Measurements from ENCODE around the gene ZC3H12C. TPM values are rescaled to one million over a fixed set of nuclear protein-coding genes. Genes with fewer than 3 reads are reported as not detected.
"Not testable (repeated sequence)": the region's sequence is repeated elsewhere in the genome, so short reads cannot be mapped to it uniquely, and the experiment has no call there.

Gene ZC3H12C
- total RNA-seq = under 1 TPM; 0.02 to 0.54 TPM

DNA sequence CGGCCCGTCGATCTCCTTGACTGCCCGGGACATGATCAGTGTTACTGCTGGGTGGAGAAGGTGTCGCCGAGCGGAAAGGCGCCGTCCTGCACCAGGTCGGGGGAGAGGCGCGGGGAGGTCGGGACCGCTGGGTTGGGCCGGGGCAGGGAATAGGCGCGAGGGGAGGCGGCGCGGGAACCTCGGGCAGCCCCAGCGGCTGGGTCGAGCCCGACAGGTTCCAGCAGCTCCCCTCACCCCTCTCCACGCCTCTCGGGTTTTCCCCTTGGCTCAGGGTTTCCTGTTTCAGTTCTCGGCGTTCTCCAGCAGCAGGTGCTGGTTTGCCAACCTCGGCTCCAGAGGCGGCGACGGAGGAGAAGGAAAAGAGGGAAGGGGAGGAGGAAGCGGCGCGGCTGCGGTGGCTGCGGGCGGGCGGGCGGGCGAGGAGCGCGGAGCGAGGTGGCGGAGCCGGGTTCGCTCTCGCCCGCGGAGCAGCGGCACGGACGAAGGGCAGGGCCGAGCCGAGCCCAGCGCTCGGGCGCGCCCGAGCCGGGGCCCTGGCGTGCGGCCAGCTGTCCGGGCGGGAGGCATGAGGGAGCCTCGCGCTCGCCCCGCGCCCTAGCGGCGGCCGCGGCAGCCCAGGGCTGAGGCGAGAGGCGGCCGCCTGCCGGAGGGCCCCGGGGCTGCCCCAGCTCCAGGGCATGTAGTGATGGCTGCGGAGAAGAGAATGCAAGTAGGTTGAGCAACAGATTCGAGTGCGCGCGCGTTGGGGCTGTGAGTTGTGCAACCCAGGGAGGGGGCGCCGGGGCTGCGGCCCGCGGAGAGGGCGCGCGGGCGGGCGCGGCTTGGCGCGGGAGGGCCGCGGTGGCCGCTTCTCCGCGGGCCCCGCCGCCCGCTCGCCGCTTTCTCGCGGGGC lies at the start of gene ZC3H12C:
TSS of gene ZC3H12C (plus strand) at position 878 of the 892 bp plus-strand sequence. CDS start 20 bp downstream, outside the sequence.
- Mint-ChIP-seq H3K27ac (no peak within 1 kb of the TSS), H3K36me3 (peaks cover 0 to 10% of the 10 kb centered on the region in 2 donors), H3K9me3 (no peaks in the 10 kb centered on the region)
- peak in 1 of 2 donors; percentile 51 for DNase-seq (ENCODE audit: low spot score in 2 of 2)
- ATAC-seq = peak; percentile 83 to 88

DNA sequence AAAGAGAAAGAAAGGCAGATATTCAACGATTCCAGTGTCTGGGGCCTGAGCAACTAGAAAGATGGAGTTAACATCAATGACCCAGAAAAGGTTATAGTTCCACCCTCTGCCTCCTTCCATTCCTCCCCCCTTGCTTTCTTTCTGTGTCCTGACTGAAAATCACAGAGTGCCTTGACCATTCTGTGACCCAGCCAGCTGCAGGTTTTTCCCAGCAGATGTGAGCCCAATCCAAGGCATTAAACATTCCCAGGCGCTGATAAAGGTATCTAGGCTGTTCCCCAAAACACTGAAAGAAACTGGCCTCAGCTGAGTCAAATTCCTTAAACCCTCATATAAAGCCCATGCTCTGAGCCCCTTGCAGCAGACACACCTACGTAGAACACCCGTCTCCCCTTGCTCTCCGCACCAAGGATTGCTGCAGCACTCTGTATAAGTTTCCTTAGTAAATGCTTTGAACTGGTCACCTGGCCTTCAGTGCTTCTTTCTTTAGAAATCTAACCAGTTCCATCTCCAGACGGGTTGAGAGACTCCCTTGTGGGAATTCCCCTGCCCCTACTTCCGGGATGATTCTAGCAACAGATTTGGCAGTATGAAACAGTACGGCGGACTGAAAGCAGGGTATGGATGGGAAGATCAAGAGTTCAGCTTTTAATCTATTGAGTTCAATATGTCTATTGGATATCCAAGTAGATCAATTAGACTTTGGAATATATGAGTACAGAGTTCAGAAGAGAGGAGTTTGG lies 48.8 kb upstream of the ZC3H12C start:
- Mint-ChIP-seq H3K27ac (no peak overlapping the region), H3K36me3 (no peaks in the 10 kb centered on the region), H3K9me3 (peaks cover 0 to 3% of the 10 kb centered on the region in 2 donors)
- ATAC-seq (no peak), DNase-seq (ENCODE audit: low spot score in 2 of 2) (no peak)

DNA sequence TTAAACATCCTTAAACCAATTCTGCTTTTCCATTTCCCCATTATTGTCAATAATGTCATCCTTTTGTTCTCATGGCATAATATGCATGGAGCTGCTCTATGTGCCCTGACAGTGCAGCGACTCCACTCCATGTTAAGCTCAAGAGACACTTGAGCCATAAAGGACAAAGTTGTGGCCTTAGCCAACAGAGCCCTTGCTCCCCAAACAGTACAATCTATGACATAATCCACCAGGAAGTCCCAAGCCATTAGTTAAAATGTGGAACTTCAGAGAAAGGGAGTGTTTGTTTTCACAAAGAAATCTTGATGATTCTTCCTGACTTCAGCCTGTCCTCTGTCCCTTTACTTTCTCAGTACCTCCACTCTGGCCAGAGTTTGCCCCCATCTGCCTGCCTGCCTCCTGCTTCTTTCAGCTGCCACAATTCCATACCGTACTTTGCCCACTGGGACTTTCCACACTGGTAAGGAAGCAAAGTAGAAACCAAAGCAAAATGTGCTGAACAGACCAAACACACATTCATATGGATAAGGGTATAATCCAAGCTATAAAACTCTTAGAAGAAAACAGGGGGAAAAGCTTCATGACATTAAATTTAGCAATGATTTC lies 46.3 kb upstream of the ZC3H12C start:
- Mint-ChIP-seq H3K9me3 (peaks cover 0 to 3% of the 10 kb centered on the region in 2 donors), H3K27ac (no peak overlapping the region), H3K36me3 (no peaks in the 10 kb centered on the region)
- DNase-seq (ENCODE audit: low spot score in 2 of 2) (no peak), ATAC-seq (no peak)

DNA sequence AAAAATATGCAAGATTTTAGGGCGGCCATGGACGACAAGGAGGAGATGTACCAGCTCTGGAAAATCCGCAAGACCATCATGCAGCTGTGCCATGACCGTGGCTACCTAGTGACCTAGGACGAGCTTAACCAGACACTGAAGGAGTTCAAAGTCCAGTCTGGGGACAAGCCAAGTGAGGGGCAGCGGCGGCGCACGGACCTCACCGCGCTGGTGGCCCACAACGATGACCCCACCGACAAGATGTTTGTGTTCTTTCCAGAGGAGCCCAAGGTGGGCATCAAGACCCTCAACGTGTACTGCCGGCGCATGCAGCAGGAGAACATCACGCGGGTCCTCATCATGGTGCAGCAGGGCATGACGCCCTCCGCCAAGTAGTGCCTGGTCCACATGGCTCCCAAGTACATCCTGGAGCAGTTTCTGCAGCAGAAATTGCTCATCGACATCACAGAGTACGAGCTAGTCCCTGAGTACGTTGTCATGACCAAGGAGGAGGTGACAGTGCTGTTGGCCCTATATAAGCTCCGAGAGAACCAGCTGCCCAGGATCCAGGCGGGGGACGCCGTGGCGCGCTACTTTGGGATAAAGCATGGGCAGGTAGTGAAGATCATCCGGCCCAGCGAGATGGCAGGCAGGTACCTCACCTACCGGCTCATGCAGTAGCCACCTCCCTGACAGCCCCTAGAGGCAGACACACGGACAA lies 43.5 kb upstream of the ZC3H12C start:
- peaks cover 13% of the 10 kb centered on the region in 2 donors for H3K36me3 Mint-ChIP-seq

DNA sequence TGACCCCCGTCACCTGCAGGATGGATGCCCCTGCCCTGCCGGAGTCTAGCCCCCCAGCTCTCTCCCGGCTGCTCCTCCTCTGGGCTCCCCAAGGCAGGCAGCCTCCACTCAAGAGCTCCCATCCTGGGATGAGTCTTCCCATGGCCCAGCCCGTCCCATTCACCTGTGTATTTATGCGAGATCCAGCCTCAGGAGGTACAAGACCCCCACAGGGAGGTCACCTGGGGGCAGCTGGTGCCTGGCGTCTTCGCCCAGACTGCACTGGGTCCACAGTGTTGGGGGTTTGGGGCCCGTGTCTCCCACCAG lies 43.0 kb upstream of the ZC3H12C start:
- Mint-ChIP-seq H3K36me3 (peaks cover 13% of the 10 kb centered on the region in 2 donors), H3K27ac (no peak overlapping the region), H3K9me3 (peaks cover 10 to 11% of the 10 kb centered on the region in 2 donors)
- DNase-seq (ENCODE audit: low spot score in 2 of 2) (no peak), ATAC-seq (no peak)

More for the DNA sequence above, 43.5 kb upstream of the ZC3H12C start:
- Mint-ChIP-seq H3K27ac (no peak overlapping the region), H3K9me3 (peaks cover 10 to 11% of the 10 kb centered on the region in 2 donors)
- ATAC-seq (no peak), DNase-seq (ENCODE audit: low spot score in 2 of 2) (no peak)

DNA sequence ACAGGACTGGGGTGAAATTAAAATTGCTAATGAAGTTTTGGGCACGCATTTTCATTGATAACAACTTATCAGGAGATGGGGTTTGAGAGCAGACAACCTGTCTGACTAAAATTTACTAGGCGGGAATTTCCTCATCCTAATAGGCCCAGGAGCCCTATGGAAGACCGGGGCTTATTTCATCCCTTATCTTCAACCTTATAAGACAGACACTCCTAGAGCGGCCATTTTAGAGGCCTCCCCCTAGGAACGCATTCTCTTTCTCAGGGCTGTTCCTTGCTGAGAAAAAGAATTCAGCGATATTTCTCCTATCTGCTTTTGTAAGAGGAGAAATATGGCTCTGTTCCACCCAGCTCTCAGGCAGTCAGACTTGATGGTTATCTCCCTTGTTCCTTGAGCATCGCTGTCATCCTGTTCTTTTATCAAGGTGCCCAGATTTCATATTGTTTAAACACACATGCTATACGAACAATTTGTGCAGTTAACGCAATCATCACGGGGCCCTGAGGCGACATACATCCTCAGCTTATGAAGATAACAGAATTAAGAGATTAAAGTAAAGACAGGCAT lies 39.3 kb upstream of the ZC3H12C start:
- H3K27ac Mint-ChIP-seq = no peak overlapping the region
- H3K9me3 Mint-ChIP-seq = peaks cover 10 to 11% of the 10 kb centered on the region in 2 donors
- H3K36me3 Mint-ChIP-seq = peaks cover 13% of the 10 kb centered on the region in 2 donors
- no peak for DNase-seq (ENCODE audit: low spot score in 2 of 2)
- ATAC-seq = no peak

DNA sequence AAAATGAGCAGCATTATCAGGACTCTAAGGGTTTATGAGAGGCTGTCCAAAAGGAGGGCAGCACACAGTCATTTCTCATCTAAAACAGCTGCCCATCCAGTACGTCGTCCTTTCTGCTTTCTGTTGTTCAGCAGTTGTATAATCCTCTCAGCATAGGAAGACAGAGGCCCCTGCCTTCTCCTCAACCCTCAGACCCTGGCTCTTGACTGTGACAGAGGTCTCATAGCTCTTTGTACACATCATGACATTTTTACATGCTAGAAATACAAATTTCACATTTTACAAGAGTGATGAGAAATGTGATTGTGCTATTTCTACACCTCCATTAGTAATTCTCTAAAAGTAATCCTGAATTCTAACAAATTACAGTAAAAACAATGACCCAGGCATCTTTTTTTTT lies 36.2 kb upstream of the ZC3H12C start:
- H3K36me3 Mint-ChIP-seq = peaks cover 13% of the 10 kb centered on the region in 2 donors
- no peak for DNase-seq (ENCODE audit: low spot score in 2 of 2)

DNA sequence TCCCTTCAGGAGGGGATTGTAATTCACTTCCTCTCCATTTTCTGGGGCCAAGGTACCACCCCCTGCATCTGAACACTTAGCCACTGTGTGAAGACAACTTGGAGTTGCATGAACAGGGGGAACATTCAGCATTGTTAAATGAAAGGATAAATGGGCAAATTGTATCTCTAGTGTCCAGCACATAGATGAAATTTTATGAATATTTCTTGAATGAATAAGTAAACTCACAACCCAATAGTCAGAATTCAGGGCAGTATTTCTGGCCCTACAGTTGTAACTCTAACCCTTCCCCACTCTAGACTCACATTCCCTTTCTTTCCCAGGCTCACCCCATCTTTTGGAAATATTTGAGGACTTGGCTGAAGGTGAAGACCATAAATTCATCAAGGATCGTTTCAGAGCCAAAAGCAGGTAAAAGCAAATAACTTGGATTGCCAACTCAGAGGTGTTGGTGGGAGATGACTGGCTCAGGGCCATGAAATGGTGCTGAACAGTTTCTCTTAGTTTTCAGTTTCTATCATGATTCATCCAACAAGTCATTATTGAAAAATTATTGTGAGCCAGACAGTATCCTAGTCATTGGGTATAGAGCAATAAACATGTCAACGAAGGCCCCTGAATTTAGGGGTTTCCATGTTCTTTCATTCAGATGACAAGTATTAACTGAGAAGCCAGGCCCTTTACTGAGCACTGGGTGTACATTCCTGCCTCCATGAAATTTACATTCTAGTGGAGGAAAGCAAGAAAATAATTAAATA lies 33.3 kb upstream of the ZC3H12C start:
- DNase-seq (ENCODE audit: low spot score in 2 of 2) (no peak), ATAC-seq (no peak)
- H3K9me3 Mint-ChIP-seq = no peaks in the 10 kb centered on the region
- H3K27ac Mint-ChIP-seq = no peak overlapping the region
- no peaks in the 10 kb centered on the region for H3K36me3 Mint-ChIP-seq

More for the DNA sequence above, 36.2 kb upstream of the ZC3H12C start:
- peaks cover 10 to 11% of the 10 kb centered on the region in 2 donors for H3K9me3 Mint-ChIP-seq
- no peak overlapping the region for H3K27ac Mint-ChIP-seq
- no peak for ATAC-seq

DNA sequence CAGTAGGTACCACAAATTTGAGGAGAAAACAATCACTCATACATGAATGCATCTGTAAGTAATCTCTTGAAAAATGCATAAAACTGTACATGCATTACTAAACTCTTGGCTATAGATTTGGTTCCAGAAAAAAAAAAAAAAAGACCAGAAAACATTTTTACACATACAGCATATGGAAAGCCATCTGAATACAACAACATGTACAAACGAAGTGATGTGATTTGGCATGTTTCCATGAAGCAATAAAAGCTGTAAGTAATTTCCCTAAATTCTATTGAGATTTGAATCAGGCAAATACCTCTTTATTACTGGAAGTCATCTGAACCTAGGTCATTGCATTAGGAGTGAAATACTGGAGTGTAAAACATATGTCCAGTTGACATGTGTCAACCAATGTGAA lies 31.9 kb upstream of the ZC3H12C start:
- Mint-ChIP-seq H3K36me3 (no peaks in the 10 kb centered on the region), H3K27ac (no peak overlapping the region), H3K9me3 (no peaks in the 10 kb centered on the region)
- ATAC-seq (no peak), DNase-seq (ENCODE audit: low spot score in 2 of 2) (no peak)

DNA sequence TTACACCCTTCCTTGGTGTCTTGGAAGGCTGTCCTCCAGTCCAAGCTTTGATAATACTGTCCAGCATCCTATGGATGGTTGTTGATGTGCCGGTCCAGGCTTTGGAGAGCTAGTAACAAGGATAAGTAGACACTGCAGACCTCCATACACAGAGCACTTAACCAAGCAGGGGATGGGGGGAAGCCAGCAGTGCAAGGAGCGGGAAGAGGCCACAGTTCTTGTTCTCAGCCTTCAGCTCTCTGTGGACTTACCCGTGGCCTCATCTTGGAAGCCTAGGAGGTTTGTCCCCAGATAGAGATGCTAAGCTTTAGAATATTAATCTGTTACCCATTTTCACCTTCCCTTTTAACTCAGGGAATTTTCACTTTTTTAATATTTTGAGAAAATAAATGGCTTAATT lies 30.9 kb upstream of the ZC3H12C start:
- Mint-ChIP-seq H3K27ac (no peak overlapping the region), H3K36me3 (no peaks in the 10 kb centered on the region), H3K9me3 (no peaks in the 10 kb centered on the region)
- DNase-seq (ENCODE audit: low spot score in 2 of 2) (no peak), ATAC-seq (no peak)

DNA sequence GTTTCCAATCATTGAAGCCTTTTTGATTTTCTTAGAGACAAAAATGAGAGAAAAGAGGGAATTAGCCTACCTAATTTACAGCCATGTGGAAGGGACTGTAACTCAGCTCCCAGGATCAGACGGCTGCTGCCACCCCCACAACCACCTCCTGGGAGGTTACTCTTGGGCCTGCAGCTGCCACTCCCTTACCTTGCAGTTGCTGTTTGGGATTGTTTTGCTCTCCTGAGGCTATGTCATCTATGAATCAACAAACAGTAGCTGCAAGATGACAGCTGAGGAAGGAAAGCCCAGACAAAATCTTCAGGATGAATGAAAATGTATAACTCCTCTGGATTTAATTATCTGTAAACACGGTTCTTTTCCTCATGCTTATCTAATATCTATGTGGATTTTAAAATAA lies 28.0 kb upstream of the ZC3H12C start:
- H3K27ac Mint-ChIP-seq = peak overlapping the region in 1 of 2 donors; percentile 62
- no peaks in the 10 kb centered on the region for H3K36me3 Mint-ChIP-seq
- H3K9me3 Mint-ChIP-seq = no peaks in the 10 kb centered on the region
- DNase-seq (ENCODE audit: low spot score in 2 of 2) (no peak), ATAC-seq (no peak)

DNA sequence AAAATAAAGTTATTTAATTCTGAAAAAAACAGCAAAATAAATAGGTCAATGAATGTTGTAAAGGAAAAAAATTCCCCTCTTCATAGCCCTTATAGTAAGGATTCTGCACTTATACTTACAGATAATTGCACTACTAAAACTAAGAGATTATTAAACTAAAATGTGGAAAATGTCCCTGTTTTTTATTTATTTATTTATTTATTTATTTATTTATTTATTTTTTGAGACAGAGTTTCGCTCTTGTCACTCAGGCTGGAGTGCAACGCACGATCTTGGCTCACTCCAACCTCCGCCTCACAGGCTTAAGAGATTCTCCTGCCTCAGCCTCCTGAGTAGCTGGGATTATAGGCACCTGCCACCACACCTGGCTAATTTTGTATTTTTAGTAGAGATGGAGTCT lies 25.2 kb upstream of the ZC3H12C start:
- not testable (repeated sequence) for H3K27ac Mint-ChIP-seq, ATAC-seq

DNA sequence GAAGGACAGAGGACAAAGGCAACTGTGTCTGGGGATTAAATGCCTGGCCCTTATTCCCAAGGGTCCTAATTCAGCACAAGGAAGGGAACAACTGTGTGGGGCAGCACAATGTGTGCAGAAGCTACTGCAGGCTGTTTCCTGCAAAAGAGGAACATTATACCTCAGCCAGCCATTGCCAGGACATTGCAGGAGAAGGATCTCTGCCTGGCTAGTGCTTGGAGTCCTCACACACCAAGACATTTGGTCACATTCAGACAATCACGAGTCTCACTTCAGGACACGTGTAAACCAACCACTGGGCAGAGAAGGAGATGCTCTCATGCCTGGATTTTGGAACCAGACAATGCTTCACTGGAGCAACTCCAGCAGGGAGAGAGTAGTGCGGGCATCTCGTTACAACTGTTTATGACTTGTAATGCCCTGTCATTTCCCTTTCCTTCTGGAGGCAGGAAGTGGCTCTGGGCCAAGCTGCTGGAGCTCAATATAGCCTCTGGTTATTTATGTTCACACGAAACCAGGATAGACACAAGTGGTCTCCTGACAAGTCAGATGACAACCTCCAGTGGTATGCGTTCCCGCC lies 23.9 kb upstream of the ZC3H12C start:
- Mint-ChIP-seq H3K27ac (no peak overlapping the region), H3K36me3 (no peaks in the 10 kb centered on the region), H3K9me3 (no peaks in the 10 kb centered on the region)
- ATAC-seq (no peak), DNase-seq (ENCODE audit: low spot score in 2 of 2) (no peak)

More for the DNA sequence above, 25.2 kb upstream of the ZC3H12C start:
- DNase-seq (ENCODE audit: low spot score in 2 of 2); H3K9me3 Mint-ChIP-seq; H3K36me3 Mint-ChIP-seq: not testable (repeated sequence)

DNA sequence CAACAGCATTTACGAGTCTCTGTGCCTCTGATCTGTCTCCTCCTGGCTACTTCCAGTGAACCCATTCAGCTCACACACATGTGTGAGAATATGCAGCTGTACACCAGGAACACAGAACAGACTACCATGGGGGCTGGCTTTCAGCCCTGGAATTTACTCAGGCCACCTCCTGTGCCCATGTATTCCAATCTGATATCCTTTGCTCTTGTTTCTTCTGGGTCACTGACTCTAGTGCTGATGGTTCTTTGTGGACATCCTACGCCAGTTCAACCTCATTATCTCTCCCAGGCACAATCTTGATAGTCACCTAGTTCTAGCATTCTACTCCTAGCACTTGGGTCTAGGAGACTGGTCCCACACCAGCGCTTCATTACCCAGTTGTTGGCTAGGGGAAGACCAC lies 23.0 kb upstream of the ZC3H12C start:
- Mint-ChIP-seq H3K27ac (no peak overlapping the region), H3K9me3 (no peaks in the 10 kb centered on the region), H3K36me3 (no peaks in the 10 kb centered on the region)
- ATAC-seq = no peak
- no peak for DNase-seq (ENCODE audit: low spot score in 2 of 2)

DNA sequence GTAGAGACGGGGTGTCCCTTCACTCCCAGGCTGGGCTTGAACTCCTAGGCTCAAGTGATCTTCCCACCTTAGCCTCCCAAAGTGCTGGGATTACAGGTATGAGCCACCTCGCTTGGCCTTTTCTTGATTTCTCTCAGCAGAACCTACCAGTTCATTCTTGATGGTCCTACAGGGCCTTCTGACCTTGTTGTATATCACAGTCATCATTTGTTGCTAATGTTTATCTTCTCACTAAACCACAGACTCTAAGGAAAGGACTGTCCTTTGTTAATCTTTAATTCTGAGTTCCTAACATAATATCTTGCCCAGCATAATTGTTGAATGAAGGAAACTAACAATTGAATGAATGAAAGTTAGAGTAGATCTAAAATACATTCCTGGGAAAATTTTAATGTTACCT lies 22.0 kb upstream of the ZC3H12C start:
- DNase-seq (ENCODE audit: low spot score in 2 of 2) = no peak
- H3K27ac Mint-ChIP-seq = no peak overlapping the region
- H3K9me3 Mint-ChIP-seq = no peaks in the 10 kb centered on the region
- no peaks in the 10 kb centered on the region for H3K36me3 Mint-ChIP-seq
- ATAC-seq = no peak

Data from activated naive CD4-positive, alpha-beta T cell treated with anti-CD3 and anti-CD28 coated beads, Interleukin-2, amount 50 U/mL, for 72 hours (primary cell).